Endothelial cell of umbilical vein (primary cell): ENCODE results near the gene ADARB2. TPM values are rescaled to one million over a fixed set of nuclear protein-coding genes. Genes with fewer than 3 reads are reported as not detected.

Experiments used
- BruUV-seq: library from RNA; stranded (reverse); fragments of 400-500 nt; replicated peaks from 2 replicates; lab custom pipeline; 2021; lab: Mats Ljungman, UMichigan
- CTCF ChIA-PET: fragments of 300-600, 350-600 bp; sonication (Branson Sonifier 250); formaldehyde crosslinking; loops from one replicate; lab custom pipeline; 2021; ENCODE audit warnings: antibody characterized with exemption, inconsistent platforms; lab: Charles Lee
- POLR2A ChIA-PET: fragments of 300-600, 350-600 bp; sonication (Branson Sonifier 250); formaldehyde crosslinking; loops from one replicate; lab custom pipeline; 2021; ENCODE audit warnings: antibody characterized with exemption, inconsistent platforms; lab: Charles Lee
- DNase-seq: peaks from one replicate; pipeline ENCODE4 v3.0.0-alpha.2; 2011; ENCODE audit warnings: low read depth, low spot score
- FAIRE-seq: peaks from 2 replicates; lab custom pipeline; 2011; peaks lifted over from hg19 to GRCh38; lab: Jason Lieb, UNC
- H2AFZ ChIP-seq: 2 replicates; pipeline ENCODE4 v1.6.0; 2012; ENCODE audit warnings: low read depth, low read length, control low read depth, inconsistent platforms
- H3K27ac ChIP-seq: 2 replicates; pipeline ENCODE4 v1.5.1; 2011; ENCODE audit warnings: low read depth, mild to moderate bottlenecking, control low read depth, low read length, moderate library complexity; ENCODE audit not compliant: insufficient read depth
- H3K27me3 ChIP-seq, 2 experiments: 2 replicates each; pipeline versions ENCODE4 v1.6.0 to v1.6.1; 2011; ENCODE audit warnings: low read length in 2 of 2, mixed read lengths in 1 of 2; ENCODE audit not compliant: control insufficient read depth in 2 of 2, insufficient read depth in 2 of 2
- H3K36me3 ChIP-seq, 2 experiments: 2 replicates in 1 of 2; 3 replicates in 1 of 2; pipeline ENCODE4 v1.5.1; 2011; ENCODE audit warnings: low read length in 2 of 2, mild to moderate bottlenecking in 1 of 2, moderate library complexity in 1 of 2; ENCODE audit not compliant: control insufficient read depth in 2 of 2, insufficient read depth in 2 of 2; ENCODE audit errors: extremely low read depth in 1 of 2
- H3K4me1 ChIP-seq: 3 replicates; pipeline ENCODE4 v1.5.1; 2011; ENCODE audit warnings: mild to moderate bottlenecking, low read length; ENCODE audit not compliant: control insufficient read depth, insufficient read depth; ENCODE audit errors: extremely low read depth
- H3K4me2 ChIP-seq: 2 replicates; pipeline ENCODE4 v1.6.1; 2011; ENCODE audit warnings: low read length, control low read depth, mixed read lengths; ENCODE audit not compliant: insufficient read depth
- H3K4me3 ChIP-seq, 3 experiments: fragments of 200-600 bp in 1 of 3; sonication (generic), shearing (Covaris generic) in 1 of 3; replicated peaks in 1 of 3; 2 replicates each; pipeline ENCODE4 v1.5.1; 2011 to 2016; ENCODE audit warnings: control low read depth in 3 of 3, low read length in 3 of 3, mild to moderate bottlenecking in 2 of 3, inconsistent platforms in 1 of 3, low read depth in 1 of 3, moderate library complexity in 1 of 3; ENCODE audit not compliant: insufficient read depth in 1 of 3
- H3K79me2 ChIP-seq: 2 replicates; pipeline ENCODE4 v1.6.0; 2012; ENCODE audit warnings: low read length, inconsistent platforms; ENCODE audit not compliant: control insufficient read depth, insufficient read depth
- H3K9ac ChIP-seq: replicated peaks from 2 replicates; pipeline ENCODE3; 2011; ENCODE audit warnings: low read length, control low read depth; ENCODE audit not compliant: insufficient read depth; ENCODE audit errors: extremely low read depth
- H3K9me1 ChIP-seq: replicated peaks from 3 replicates; pipeline ENCODE4 v1.6.0; 2011; ENCODE audit warnings: mild to moderate bottlenecking, low read length; ENCODE audit not compliant: control insufficient read depth, insufficient read depth; ENCODE audit errors: extremely low read depth
- H3K9me3 ChIP-seq: replicated peaks from 2 replicates; pipeline ENCODE4 v1.5.1; 2012; ENCODE audit warnings: low read length, inconsistent platforms; ENCODE audit not compliant: control insufficient read depth, insufficient read depth
- H4K20me1 ChIP-seq: replicated peaks from 2 replicates; pipeline ENCODE3; 2011; ENCODE audit warnings: mild to moderate bottlenecking, low read length; ENCODE audit not compliant: control insufficient read depth, insufficient read depth; ENCODE audit errors: extremely low read depth
- CTCF ChIP-seq, 2 donors: IDR thresholded peaks; 1 replicate in 1 of 2; 2 replicates in 1 of 2; pipeline ENCODE4 v1.5.1; 2011; ENCODE audit warnings: low read length in 2 of 2, mild to moderate bottlenecking in 2 of 2, moderate library complexity in 2 of 2, control low read depth in 1 of 2, inconsistent platforms in 1 of 2, low read depth in 1 of 2; ENCODE audit not compliant: insufficient read depth in 1 of 2; ENCODE audit errors: extremely low read depth in 1 of 2
- EZH2 ChIP-seq: IDR thresholded peaks from 2 replicates; pipeline ENCODE4 v1.6.1; 2012; ENCODE audit warnings: borderline replicate concordance, low read depth, mild to moderate bottlenecking, moderate library complexity, low read length, inconsistent platforms; ENCODE audit not compliant: severe bottlenecking
- FOS ChIP-seq: IDR thresholded peaks from 2 replicates; pipeline ENCODE4 v1.6.1; 2011; ENCODE audit warnings: mild to moderate bottlenecking, low read length, moderate library complexity, borderline replicate concordance; ENCODE audit not compliant: insufficient read depth
- GATA2 ChIP-seq: IDR thresholded peaks from 2 replicates; pipeline ENCODE4 v1.7.0; 2011; ENCODE audit warnings: low read depth, mild to moderate bottlenecking, moderate library complexity, mixed read lengths, low read length; ENCODE audit not compliant: insufficient read length, insufficient read depth
- JUN ChIP-seq: IDR thresholded peaks from 2 replicates; pipeline ENCODE4 v1.6.1; 2011; ENCODE audit warnings: borderline replicate concordance, low read depth; ENCODE audit not compliant: insufficient read length, insufficient read depth
- MAX ChIP-seq: IDR thresholded peaks from 2 replicates; pipeline ENCODE4 v1.6.1; 2011; ENCODE audit not compliant: insufficient read depth, insufficient read length
- MYC ChIP-seq: IDR thresholded peaks from one replicate; pipeline ENCODE4 v1.6.1; 2011; ENCODE audit warnings: mild to moderate bottlenecking, low read depth, low read length
- POLR2A ChIP-seq: IDR thresholded peaks from 2 replicates; pipeline ENCODE4 v1.6.1; 2012; ENCODE audit warnings: low read depth, mild to moderate bottlenecking, control low read depth, low read length
- POLR2AphosphoS5 ChIP-seq: IDR thresholded peaks from 2 replicates; pipeline ENCODE4 v1.6.1; 2012; ENCODE audit warnings: low read depth, mild to moderate bottlenecking, control low read depth, low read length, moderate library complexity; ENCODE audit not compliant: insufficient read depth
- dilution Hi-C: fragments of 300-500 bp; cut with MboI; formaldehyde crosslinking; loops from one replicate; pipeline ENCODE4 v1.15.0; 2019; ENCODE audit warnings: low sequenced_read_pairs; ENCODE audit not compliant: extremely low pct_ligation_motif_present
- intact Hi-C: fragments of 100-400 bp; cut with micrococcal nuclease; formaldehyde crosslinking; loops from one replicate; pipeline ENCODE4 v1.10.0; 2022
- polyA plus RNA-seq, 4 experiments: library from polyadenylated mRNA; depleted of rRNA in 3 of 4; stranded (reverse) in 3 of 4; unstranded in 1 of 4; fragments of >200 nt; gene quantifications; 2 replicates each; pipeline versions ENCODE4 v1.2.1 to v1.2.3, GENCODE V29; 2011 to 2012; ENCODE audit warnings: missing spikeins in 1 of 4
- total RNA-seq: library from RNA; stranded (reverse); gene quantifications from 2 replicates; pipeline ENCODE4 v1.2.3, GENCODE V29; 2021

The ADARB2 gene
- total and polyA plus RNA-seq, 2 donors (not counting 3 experiments of a cell fraction or from before 2014, with no cell fraction given), result not detected

GRCh38 chr10:1677307-1677939, 59.9 kb downstream of the ADARB2 start:
- peaks cover 6% of the 10 kb centered on the region for H3K9me3 ChIP-seq
- no peaks in the 10 kb centered on the region for H3K9me1 ChIP-seq
- intact Hi-C loops (no loop called here), dilution Hi-C loops (no loop called here)
- no peak for DNase-seq
- H3K4me1 ChIP-seq, result no peaks in the 10 kb centered on the region
- ChIA-PET POLR2A (no interaction called here), CTCF (no interaction called here)
- no peaks in the 10 kb centered on the region for H4K20me1 ChIP-seq
- H2AFZ ChIP-seq, result no peak overlapping the region
- FAIRE-seq, result no peak
- H3K4me3 ChIP-seq, result no peak overlapping the region
- no peaks in the 10 kb centered on the region for H3K36me3 ChIP-seq
- H3K4me2 ChIP-seq, result no peak overlapping the region
- no peaks in the 10 kb centered on the region for H3K27me3 ChIP-seq
- no peak overlapping the region for H3K9ac ChIP-seq
- H3K27ac ChIP-seq, result no peak overlapping the region
- TF ChIP-seq CTCF (IDR thresholded peaks at IDR 0.05; ENCODE audit: extremely low read depth in 1 of 2, insufficient read depth in 1 of 2, low read depth in 1 of 2, low read length in 2 of 2) (no peak), FOS (no peak), GATA2 (no peak)
- no peaks in the 10 kb centered on the region for H3K79me2 ChIP-seq
- BruUV-seq, result no TSS peak

GRCh38 chr10:1674501-1674900, 62.8 kb downstream of the ADARB2 start:
- peaks cover under 1% of the 10 kb centered on the region for H3K9me3 ChIP-seq
- H3K79me2 ChIP-seq, result no peaks in the 10 kb centered on the region
- no peak for DNase-seq
- TF ChIP-seq POLR2A (no peak), EZH2 (no peak), MYC (no peak), JUN (no peak), FOS (no peak), GATA2 (no peak), POLR2AphosphoS5 (no peak), CTCF (IDR thresholded peaks at IDR 0.05; ENCODE audit: extremely low read depth in 1 of 2, insufficient read depth in 1 of 2, low read depth in 1 of 2, low read length in 2 of 2) (no peak), MAX (no peak)
- intact Hi-C loops, result no loop called here
- no peaks in the 10 kb centered on the region for H4K20me1 ChIP-seq
- dilution Hi-C loops, result no loop called here
- no TSS peak for BruUV-seq
- no peak overlapping the region for H3K27ac ChIP-seq
- H3K9ac ChIP-seq, result no peak overlapping the region
- no peaks in the 10 kb centered on the region for H3K36me3 ChIP-seq
- H2AFZ ChIP-seq, result no peak overlapping the region
- no peak overlapping the region for H3K4me2 ChIP-seq
- no peaks in the 10 kb centered on the region for H3K9me1 ChIP-seq
- FAIRE-seq, result no peak
- ChIA-PET CTCF (no interaction called here), POLR2A (no interaction called here)
- H3K27me3 ChIP-seq, result no peaks in the 10 kb centered on the region
- H3K4me1 ChIP-seq, result no peaks in the 10 kb centered on the region
- H3K4me3 ChIP-seq, result no peak overlapping the region
